Subcutaneous abdominal adipose tissue (tissue), 5 donors: ENCODE data around the gene MKNK1.

ENCODE experiments used
- H3K27ac ChIP-seq: one replicate; pipeline ENCODE4 v1.7.0; 2013; ENCODE audit warnings: low read depth, mild to moderate bottlenecking, inconsistent platforms, low read length, moderate library complexity
- H3K27me3 ChIP-seq, 5 donors: one replicate each; pipeline ENCODE4 v1.7.0; 2013; ENCODE audit warnings: low read length in 5 of 5, inconsistent platforms in 1 of 5; ENCODE audit not compliant: control insufficient read depth in 5 of 5, insufficient read depth in 4 of 5
- H3K36me3 ChIP-seq, 5 donors: one replicate each; pipeline ENCODE4 v1.7.0; 2013; ENCODE audit warnings: low read length in 5 of 5; ENCODE audit not compliant: control insufficient read depth in 5 of 5, insufficient read depth in 5 of 5
- H3K4me1 ChIP-seq, 5 donors: one replicate each; pipeline ENCODE4 v1.7.0; 2013; ENCODE audit warnings: low read length in 5 of 5, mild to moderate bottlenecking in 3 of 5, moderate library complexity in 1 of 5; ENCODE audit not compliant: control insufficient read depth in 5 of 5, insufficient read depth in 5 of 5
- H3K4me3 ChIP-seq, 5 donors: one replicate each; pipeline ENCODE4 v1.7.0; 2013; ENCODE audit warnings: low read length in 5 of 5, low read depth in 1 of 5
- H3K9ac ChIP-seq, 5 donors: one replicate each; pipeline ENCODE4 v1.7.0; 2013; ENCODE audit warnings: low read length in 5 of 5, mild to moderate bottlenecking in 4 of 5, moderate library complexity in 3 of 5
- H3K9me3 ChIP-seq, 5 donors: one replicate each; pipeline ENCODE4 v1.7.0; 2013; ENCODE audit warnings: low read length in 5 of 5; ENCODE audit not compliant: control insufficient read depth in 5 of 5
- donor health status: healthy.
- donor health status: healthy.
- donor health status: healthy.
- donor health status: healthy.
- donor health status: healthy.

The MKNK1 gene

DNA sequence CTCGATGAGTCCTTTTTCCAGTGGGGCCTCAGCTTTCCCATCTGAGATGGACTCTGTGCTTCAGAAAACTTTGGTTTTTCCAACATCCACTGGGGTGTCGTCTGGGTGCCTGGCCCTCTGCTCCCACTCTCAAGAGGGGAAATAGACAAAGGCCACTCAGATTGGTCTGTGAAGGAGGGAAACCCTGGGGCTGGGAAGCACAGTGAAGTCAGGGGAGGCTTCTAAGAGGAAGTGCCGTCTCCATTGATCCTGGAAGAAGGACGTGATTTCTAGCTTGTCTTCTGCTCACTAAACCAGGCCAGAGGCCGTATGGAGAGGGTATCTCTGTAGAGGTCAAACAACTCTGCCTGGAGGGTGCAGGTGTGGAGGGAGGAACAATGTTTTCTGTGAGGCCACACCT is 57.9 kb downstream of the MKNK1 start:
- H3K27me3 ChIP-seq: peaks cover 16 to 43% (median 38%) of the 10 kb centered on the region in 5 donors

GRCh38 chr1:46545784-46546183 is 58.3 kb downstream of the MKNK1 start:
- no peak overlapping the region for H3K4me3 ChIP-seq
- H3K4me1 ChIP-seq: peaks cover 0 to 15% (median 7%) of the 10 kb centered on the region in 5 donors
- no peak overlapping the region for H3K27ac ChIP-seq
- no peak overlapping the region for H3K9ac ChIP-seq
- H3K36me3 ChIP-seq: no peaks in the 10 kb centered on the region
- H3K9me3 ChIP-seq: no peaks in the 10 kb centered on the region
- H3K27me3 ChIP-seq: peaks cover 16 to 40% (median 38%) of the 10 kb centered on the region in 5 donors

More for the DNA sequence above, 57.9 kb downstream of the MKNK1 start:
- Histone ChIP-seq H3K4me1 (peaks cover 0 to 15% (median 7%) of the 10 kb centered on the region in 5 donors), H3K9ac (no peak overlapping the region), H3K4me3 (no peak overlapping the region), H3K27ac (no peak overlapping the region), H3K9me3 (no peaks in the 10 kb centered on the region), H3K36me3 (no peaks in the 10 kb centered on the region)

GRCh38 chr1:46544561-46545240 is 59.4 kb downstream of the MKNK1 start:
- Histone ChIP-seq H3K4me3 (no peak overlapping the region), H3K27ac (no peak overlapping the region), H3K27me3 (peaks cover 16 to 34% (median 32%) of the 10 kb centered on the region in 5 donors), H3K9ac (no peak overlapping the region), H3K4me1 (peaks cover 0 to 14% (median 6%) of the 10 kb centered on the region in 5 donors), H3K36me3 (no peaks in the 10 kb centered on the region), H3K9me3 (no peaks in the 10 kb centered on the region)

DNA sequence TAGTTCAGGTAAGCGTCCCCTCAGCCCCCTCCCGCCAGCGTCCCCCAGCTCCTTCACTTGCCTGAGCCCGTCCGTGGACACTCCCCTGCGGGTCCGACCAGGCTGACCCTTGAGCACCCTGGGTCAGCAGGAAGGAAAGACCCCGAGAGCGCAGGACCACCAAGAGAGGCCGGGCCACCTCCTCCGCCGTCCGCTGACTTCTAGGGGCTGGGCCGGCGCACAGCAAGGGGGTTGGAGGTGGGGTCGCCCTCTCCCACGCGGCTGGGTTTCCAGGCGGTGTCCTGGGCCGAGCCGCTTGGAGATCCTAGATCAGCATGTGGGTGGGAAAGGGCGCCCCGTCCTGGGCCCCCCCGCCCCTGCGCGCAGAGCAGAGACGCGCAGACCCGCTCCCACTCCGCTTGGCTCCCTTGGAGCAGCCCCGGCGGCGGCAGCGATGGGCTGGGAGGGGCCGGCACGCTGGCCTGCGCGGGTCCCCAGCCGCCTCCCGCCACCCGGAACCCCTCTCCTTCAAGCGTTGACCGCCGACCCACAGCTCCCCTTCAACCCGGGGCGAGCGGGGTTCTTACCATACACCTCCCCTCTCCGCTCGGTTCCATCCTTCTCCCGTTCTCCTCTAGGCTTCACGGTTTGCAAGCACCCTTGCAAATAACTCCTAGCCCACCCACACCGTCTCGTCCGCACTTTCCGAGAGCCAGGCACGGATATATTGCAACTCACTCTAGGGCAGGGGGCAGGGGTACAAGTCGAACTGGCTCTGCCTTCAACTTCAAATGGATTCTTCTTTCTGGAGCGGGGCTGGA is 60.1 kb downstream of the MKNK1 start:
- Histone ChIP-seq H3K4me3 (no peak overlapping the region), H3K36me3 (no peaks in the 10 kb centered on the region), H3K9ac (no peak overlapping the region), H3K27ac (no peak overlapping the region), H3K9me3 (no peaks in the 10 kb centered on the region), H3K27me3 (peaks cover 16 to 31% (median 30%) of the 10 kb centered on the region in 5 donors), H3K4me1 (peaks cover 0 to 12% (median 4%) of the 10 kb centered on the region in 5 donors)

DNA sequence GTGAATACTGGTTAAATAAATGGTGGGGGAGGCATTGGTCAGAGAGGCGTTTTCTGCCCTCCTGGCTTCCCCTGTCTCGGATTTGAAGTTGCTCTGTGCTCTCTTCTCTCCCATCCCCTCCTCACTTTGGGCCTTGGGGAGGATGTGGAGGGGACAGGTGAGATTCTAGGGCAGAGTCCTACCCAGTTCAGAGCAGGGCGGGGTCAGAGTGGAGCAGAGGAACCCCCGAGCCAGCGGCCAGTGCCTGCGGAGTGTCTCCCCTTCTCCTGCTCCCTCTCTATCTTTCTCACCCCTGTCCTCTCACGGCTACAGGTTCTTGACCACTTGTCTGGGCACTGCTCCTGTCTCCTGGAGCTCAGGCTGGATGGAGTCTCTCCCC is 60.7 kb downstream of the MKNK1 start:
- Histone ChIP-seq H3K27me3 (peaks cover 16 to 31% (median 30%) of the 10 kb centered on the region in 5 donors), H3K9me3 (no peaks in the 10 kb centered on the region)

GRCh38 chr1:46539972-46540371 is 64.1 kb downstream of the MKNK1 start:
- Histone ChIP-seq H3K9me3 (no peaks in the 10 kb centered on the region), H3K9ac (no peak overlapping the region), H3K4me3 (no peak overlapping the region), H3K27ac (no peak overlapping the region), H3K27me3 (peaks cover 11 to 23% (median 17%) of the 10 kb centered on the region in 5 donors), H3K36me3 (no peaks in the 10 kb centered on the region), H3K4me1 (peaks cover 0 to 17% (median 3%) of the 10 kb centered on the region in 5 donors)

More for the DNA sequence above, 60.7 kb downstream of the MKNK1 start:
- Histone ChIP-seq H3K36me3 (no peaks in the 10 kb centered on the region), H3K4me3 (no peak overlapping the region), H3K27ac (no peak overlapping the region), H3K9ac (no peak overlapping the region), H3K4me1 (peaks cover 0 to 13% (median 4%) of the 10 kb centered on the region in 5 donors)

DNA sequence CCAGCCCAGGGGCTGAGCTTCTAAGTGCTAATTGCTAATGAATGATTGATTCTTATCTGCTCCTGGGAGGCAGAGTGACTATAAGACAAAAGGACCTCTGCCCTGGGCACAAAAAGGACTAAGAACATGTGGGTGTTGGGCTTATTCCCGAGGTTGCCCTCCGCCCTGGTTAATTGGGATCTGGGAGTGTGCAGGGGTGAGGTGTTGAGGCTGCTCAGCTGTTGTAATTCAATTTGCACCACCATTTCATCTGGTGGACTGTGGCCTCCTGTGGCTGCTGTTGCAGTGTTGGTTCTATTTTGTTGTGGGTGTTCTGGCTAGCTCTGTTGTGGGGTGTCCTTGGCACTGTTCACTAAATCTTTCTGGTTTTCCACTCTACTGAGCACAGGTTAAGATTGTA is 65.9 kb downstream of the MKNK1 start:
- Histone ChIP-seq H3K4me3 (no peak overlapping the region), H3K9me3 (no peaks in the 10 kb centered on the region), H3K4me1 (peaks cover 0 to 18% (median 10%) of the 10 kb centered on the region in 5 donors), H3K9ac (no peak overlapping the region), H3K27ac (no peak overlapping the region), H3K27me3 (peaks cover 0 to 11% (median 0%) of the 10 kb centered on the region in 5 donors), H3K36me3 (no peaks in the 10 kb centered on the region)

DNA sequence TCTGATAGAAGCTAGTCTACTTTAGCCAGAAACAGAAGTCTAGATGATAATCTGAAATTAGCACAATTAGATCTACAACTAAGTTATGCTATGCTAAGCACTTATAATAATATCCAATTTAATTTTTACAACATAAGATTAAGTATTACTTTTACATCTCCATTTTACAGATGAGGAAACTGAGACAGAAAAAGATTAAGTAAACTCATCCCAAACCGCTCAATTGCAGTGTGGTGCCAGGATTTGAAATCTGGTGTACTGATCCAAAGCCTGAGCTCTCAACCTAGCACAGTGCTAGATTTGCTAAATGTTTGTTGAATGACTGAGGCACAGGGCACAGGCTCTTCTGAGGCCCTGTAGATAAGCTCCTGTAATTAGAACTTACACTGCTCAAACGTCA is 66.4 kb downstream of the MKNK1 start:
- H3K9me3 ChIP-seq: no peaks in the 10 kb centered on the region
- H3K4me1 ChIP-seq: peaks cover 0 to 18% (median 11%) of the 10 kb centered on the region in 5 donors
- no peak overlapping the region for H3K9ac ChIP-seq
- no peak overlapping the region for H3K27ac ChIP-seq
- H3K27me3 ChIP-seq: peaks cover 0 to 9% (median 0%) of the 10 kb centered on the region in 5 donors
- H3K36me3 ChIP-seq: no peaks in the 10 kb centered on the region
- no peak overlapping the region for H3K4me3 ChIP-seq

DNA sequence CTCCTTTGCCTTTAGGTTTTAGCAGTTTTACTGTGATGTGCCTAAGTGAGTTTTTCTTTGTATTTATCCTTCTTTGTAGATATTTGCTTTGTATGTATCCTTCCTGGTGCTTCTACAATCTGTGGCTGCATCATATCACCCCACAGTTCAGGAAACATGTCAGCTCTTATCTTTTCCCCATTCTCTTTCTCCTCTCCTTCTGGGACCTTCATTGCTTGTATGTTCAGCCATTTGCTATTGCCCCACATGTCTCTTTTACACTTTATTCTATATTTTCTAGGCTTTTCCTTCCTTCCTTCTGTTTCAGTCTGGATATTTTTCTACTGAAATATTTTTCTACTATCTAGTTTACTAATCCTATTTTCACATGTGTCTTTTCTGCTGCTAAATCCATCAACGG is 67.5 kb downstream of the MKNK1 start:
- Histone ChIP-seq H3K27me3 (peaks cover 0 to 13% (median 2%) of the 10 kb centered on the region in 5 donors), H3K9me3 (no peaks in the 10 kb centered on the region), H3K27ac (no peak overlapping the region)

GRCh38 chr1:46535063-46535462 is 69.0 kb downstream of the MKNK1 start:
- H3K9me3 ChIP-seq: no peaks in the 10 kb centered on the region
- H3K27ac ChIP-seq: no peak overlapping the region
- H3K4me3 ChIP-seq: no peak overlapping the region
- H3K36me3 ChIP-seq: no peaks in the 10 kb centered on the region
- H3K27me3 ChIP-seq: peaks cover 0 to 22% (median 10%) of the 10 kb centered on the region in 5 donors
- no peak overlapping the region for H3K9ac ChIP-seq
- peaks cover 0 to 13% (median 9%) of the 10 kb centered on the region in 5 donors for H3K4me1 ChIP-seq

More for the DNA sequence above, 67.5 kb downstream of the MKNK1 start:
- H3K36me3 ChIP-seq: no peaks in the 10 kb centered on the region
- H3K4me3 ChIP-seq: no peak overlapping the region
- no peak overlapping the region for H3K9ac ChIP-seq
- H3K4me1 ChIP-seq: peaks cover 0 to 13% (median 9%) of the 10 kb centered on the region in 5 donors
